Activated naive CD4-positive, alpha-beta T cell treated with anti-CD3 and anti-CD28 coated beads, Interleukin-2, amount 50 U/mL, for 24 hours (primary cell): ENCODE data around the gene MRPL37.
A peak's percentile ranks its signal among the peaks of the same experiment; 100 is the strongest.
"Not testable (repeated sequence)": the region's sequence is repeated elsewhere in the genome, so short reads cannot be mapped to it uniquely, and the experiment has no call there.

Source experiments
- H3K27ac Mint-ChIP-seq: one replicate; pipeline ENCODE4 v1.8.0; 2021; ENCODE audit warnings: mild to moderate bottlenecking, mixed read lengths
- H3K27me3 Mint-ChIP-seq: one replicate; pipeline ENCODE4 v1.8.0; 2021; ENCODE audit warnings: mixed read lengths
- H3K36me3 Mint-ChIP-seq: one replicate; pipeline ENCODE4 v1.8.0; 2021; ENCODE audit warnings: mixed read lengths
- H3K4me1 Mint-ChIP-seq: one replicate; pipeline ENCODE4 v1.8.0; 2021; ENCODE audit warnings: mixed read lengths
- H3K4me3 Mint-ChIP-seq: one replicate; pipeline ENCODE4 v1.8.0; 2021; ENCODE audit warnings: mild to moderate bottlenecking, mixed read lengths
- H3K9me3 Mint-ChIP-seq: one replicate; pipeline ENCODE4 v1.8.0; 2021; ENCODE audit warnings: mixed read lengths

Gene MRPL37

GRCh38 chr1:54199765-54200518 is at the start of gene MRPL37, which contains the start of gene CYB5RL:
Gene MRPL37, plus strand, starts transcription at chr1:54200167. Its CDS starts 77 bp downstream, at chr1:54200244.
Gene CYB5RL, minus strand, starts transcription at chr1:54200030. Its CDS starts 4,414 bp downstream, at chr1:54195616.
- Mint-ChIP-seq H3K27ac (peak within 1 kb of the TSS; percentile 89), H3K4me1 (peaks cover 36% of the 10 kb centered on the region), H3K4me3 (peak within 1 kb of the TSS; percentile 95), H3K36me3 (peaks cover 2% of the 10 kb centered on the region), H3K9me3 (no peaks in the 10 kb centered on the region), H3K27me3 (no peaks in the 10 kb centered on the region)

DNA sequence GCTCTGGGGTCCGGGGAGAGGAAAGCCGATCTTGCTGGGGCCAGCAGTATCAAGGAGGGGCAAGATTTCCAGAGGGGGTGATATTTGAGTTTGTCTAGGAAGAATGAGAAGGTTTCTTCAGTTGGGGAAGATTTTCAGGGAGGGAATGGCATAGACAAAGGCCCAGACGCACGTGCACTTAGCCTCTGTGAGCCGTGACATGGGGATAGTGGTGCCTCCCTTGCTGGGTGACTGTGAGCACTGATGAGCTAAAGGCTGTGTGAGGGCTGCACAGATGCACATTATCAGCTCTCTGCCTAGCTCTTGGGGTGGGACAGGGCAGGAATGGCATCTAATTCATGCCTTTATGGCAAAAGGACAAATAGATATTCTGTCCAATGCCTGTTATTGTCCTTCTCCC is 49.0 kb upstream of the MRPL37 start:
- Mint-ChIP-seq H3K27ac (no peak overlapping the region), H3K4me3 (no peak overlapping the region), H3K36me3 (no peaks in the 10 kb centered on the region), H3K9me3 (no peaks in the 10 kb centered on the region), H3K4me1 (no peaks in the 10 kb centered on the region), H3K27me3 (no peaks in the 10 kb centered on the region)

- H3K27ac Mint-ChIP-seq: no peak within 1 kb of the TSS
- no peaks in the 10 kb centered on the region for H3K27me3 Mint-ChIP-seq
- H3K36me3 Mint-ChIP-seq: no peaks in the 10 kb centered on the region
- H3K4me1 Mint-ChIP-seq: no peaks in the 10 kb centered on the region
- no peak within 1 kb of the TSS for H3K4me3 Mint-ChIP-seq
- H3K9me3 Mint-ChIP-seq: no peaks in the 10 kb centered on the region
These were observed 47.3 kb upstream of the MRPL37 start, which contains the start of gene CDCP2 for GRCh38 chr1:54152696-54153095. Gene CDCP2, minus strand, starts transcription at chr1:54153000. Its CDS starts 78 bp downstream, at chr1:54152922.

- H3K36me3 Mint-ChIP-seq: no peaks in the 10 kb centered on the region
- H3K9me3 Mint-ChIP-seq: no peaks in the 10 kb centered on the region
- no peak overlapping the region for H3K27ac Mint-ChIP-seq
- no peak overlapping the region for H3K4me3 Mint-ChIP-seq
- H3K27me3 Mint-ChIP-seq: no peaks in the 10 kb centered on the region
- no peaks in the 10 kb centered on the region for H3K4me1 Mint-ChIP-seq
These were observed 46.2 kb upstream of the MRPL37 start for GRCh38 chr1:54153535-54154439.

- no peak overlapping the region for H3K4me3 Mint-ChIP-seq
- H3K9me3 Mint-ChIP-seq: no peaks in the 10 kb centered on the region
- no peak overlapping the region for H3K27ac Mint-ChIP-seq
- H3K27me3 Mint-ChIP-seq: no peaks in the 10 kb centered on the region
- H3K36me3 Mint-ChIP-seq: no peaks in the 10 kb centered on the region
- H3K4me1 Mint-ChIP-seq: no peaks in the 10 kb centered on the region
These were observed 43.8 kb upstream of the MRPL37 start for GRCh38 chr1:54156201-54156600.

GRCh38 chr1:54156986-54157385 is 43.0 kb upstream of the MRPL37 start:
- Mint-ChIP-seq H3K9me3 (no peaks in the 10 kb centered on the region), H3K27me3 (no peaks in the 10 kb centered on the region), H3K27ac (no peak overlapping the region), H3K4me3 (no peak overlapping the region), H3K36me3 (no peaks in the 10 kb centered on the region), H3K4me1 (no peaks in the 10 kb centered on the region)

DNA sequence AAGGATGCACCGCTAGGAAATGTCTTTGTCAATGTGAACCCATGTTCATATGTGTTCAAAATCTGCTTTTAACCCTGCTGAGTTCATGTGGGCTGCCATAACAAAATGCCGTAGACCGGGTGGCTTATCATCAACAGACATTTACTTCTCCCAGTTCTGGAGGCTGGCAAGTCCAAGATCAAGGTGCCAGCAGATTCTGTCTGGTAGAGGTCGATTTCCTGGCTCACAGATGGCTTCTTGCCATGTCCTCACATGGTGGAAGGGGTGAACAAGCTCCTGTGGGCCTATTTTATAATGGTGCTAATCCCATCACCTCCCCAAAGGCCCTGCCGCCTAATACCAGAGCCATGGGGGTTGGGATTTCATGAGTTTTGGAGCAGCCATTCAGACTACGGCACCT is 42.6 kb upstream of the MRPL37 start:
- Mint-ChIP-seq H3K27me3 (no peaks in the 10 kb centered on the region), H3K4me3 (no peak overlapping the region), H3K9me3 (no peaks in the 10 kb centered on the region), H3K36me3 (no peaks in the 10 kb centered on the region), H3K4me1 (no peaks in the 10 kb centered on the region), H3K27ac (no peak overlapping the region)

- Mint-ChIP-seq H3K27ac (no peak overlapping the region), H3K9me3 (no peaks in the 10 kb centered on the region), H3K27me3 (no peaks in the 10 kb centered on the region), H3K4me1 (no peaks in the 10 kb centered on the region), H3K36me3 (no peaks in the 10 kb centered on the region), H3K4me3 (no peak overlapping the region)
These were observed 41.9 kb upstream of the MRPL37 start for GRCh38 chr1:54158071-54158470.

DNA sequence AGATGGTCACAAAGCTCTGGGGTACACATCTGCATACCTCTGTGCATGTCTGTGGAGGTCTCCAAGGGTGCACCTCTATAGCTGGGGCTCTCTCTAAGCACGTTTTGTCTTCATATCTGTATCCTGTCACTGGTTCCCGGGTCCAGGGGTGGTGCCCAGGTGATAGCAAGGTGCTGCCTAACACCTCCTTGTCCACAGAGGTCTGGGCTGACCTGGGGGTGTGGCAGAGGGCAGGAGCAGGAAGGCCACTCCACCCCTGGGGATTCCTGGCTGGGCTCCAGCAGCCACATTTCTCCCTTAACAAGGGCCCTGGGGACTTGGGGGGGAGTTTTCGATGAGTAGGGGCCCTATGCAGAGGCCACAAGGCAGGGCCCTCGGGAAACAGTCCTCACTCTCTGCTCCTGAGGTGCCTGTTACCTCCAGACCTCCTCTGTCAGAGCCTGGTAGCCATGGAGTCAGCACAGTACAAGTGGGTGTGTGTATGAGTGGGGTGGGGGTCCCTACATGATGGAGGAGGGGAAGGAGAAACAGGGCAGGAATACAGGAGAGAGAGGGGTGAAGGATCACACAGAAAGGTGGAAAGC is 40.1 kb upstream of the MRPL37 start:
- H3K27me3 Mint-ChIP-seq: no peaks in the 10 kb centered on the region
- no peaks in the 10 kb centered on the region for H3K36me3 Mint-ChIP-seq
- H3K9me3 Mint-ChIP-seq: no peaks in the 10 kb centered on the region
- no peak overlapping the region for H3K4me3 Mint-ChIP-seq
- H3K4me1 Mint-ChIP-seq: no peaks in the 10 kb centered on the region
- H3K27ac Mint-ChIP-seq: no peak overlapping the region

- no peaks in the 10 kb centered on the region for H3K4me1 Mint-ChIP-seq
- H3K36me3 Mint-ChIP-seq: no peaks in the 10 kb centered on the region
- H3K27ac Mint-ChIP-seq: no peak overlapping the region
- H3K27me3 Mint-ChIP-seq: no peaks in the 10 kb centered on the region
- no peaks in the 10 kb centered on the region for H3K9me3 Mint-ChIP-seq
- H3K4me3 Mint-ChIP-seq: no peak overlapping the region
These were observed 39.6 kb upstream of the MRPL37 start for GRCh38 chr1:54160351-54160750.

DNA sequence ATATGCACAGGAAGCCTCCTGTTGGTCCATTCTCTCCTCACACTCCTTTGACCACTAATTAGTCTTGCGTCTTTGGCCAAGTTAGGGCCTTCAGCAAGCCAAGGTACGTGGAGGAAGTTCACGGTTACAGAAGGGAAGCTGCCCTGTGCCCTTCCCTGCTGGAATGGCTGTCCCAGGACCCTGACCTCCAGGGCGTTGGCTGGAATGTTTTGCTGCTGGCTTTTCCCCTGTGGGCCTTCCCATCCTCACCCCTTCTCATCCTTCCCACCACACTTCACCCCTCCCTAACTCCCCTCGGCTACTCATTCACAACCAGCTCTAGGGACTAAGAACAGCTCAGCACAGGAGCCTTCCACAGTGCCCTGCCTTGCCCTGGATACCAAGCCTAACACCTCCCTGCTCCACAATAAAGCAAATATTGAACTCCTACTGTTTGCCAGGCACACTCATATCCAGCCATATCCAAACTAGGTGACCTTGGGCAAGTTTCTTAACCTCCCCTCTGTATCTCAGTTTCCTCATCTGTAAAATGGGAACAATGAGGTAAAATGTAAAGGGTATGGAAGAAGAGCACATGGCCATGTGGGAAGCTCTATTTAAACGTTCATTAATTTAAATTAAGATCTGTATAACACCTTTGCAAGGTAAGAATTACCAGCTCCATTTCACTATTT is 38.3 kb upstream of the MRPL37 start:
- H3K4me3 Mint-ChIP-seq: no peak overlapping the region
- H3K4me1 Mint-ChIP-seq: no peaks in the 10 kb centered on the region
- H3K36me3 Mint-ChIP-seq: no peaks in the 10 kb centered on the region
- no peak overlapping the region for H3K27ac Mint-ChIP-seq
- no peaks in the 10 kb centered on the region for H3K27me3 Mint-ChIP-seq
- H3K9me3 Mint-ChIP-seq: no peaks in the 10 kb centered on the region

DNA sequence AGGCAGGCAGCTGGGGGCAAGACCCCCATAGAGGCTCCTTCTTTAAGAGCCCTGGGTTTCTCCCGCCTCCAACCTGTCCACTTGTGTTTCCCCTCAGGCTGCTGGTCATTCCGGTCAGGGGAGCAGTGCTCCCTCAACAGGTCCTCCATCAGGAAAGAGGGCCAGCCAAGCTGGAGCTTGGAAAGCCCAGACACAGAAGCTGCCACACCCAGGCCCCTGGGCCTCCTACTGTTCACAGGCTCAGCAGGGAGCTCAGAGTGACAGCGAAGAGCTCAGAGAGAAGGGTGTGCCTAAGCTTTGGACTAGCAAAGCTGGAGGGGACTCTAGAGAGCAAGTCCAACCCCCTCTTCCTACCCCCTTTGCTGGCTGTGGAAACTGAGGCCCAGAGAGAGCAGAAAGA is 36.9 kb upstream of the MRPL37 start:
- no peak overlapping the region for H3K4me3 Mint-ChIP-seq

GRCh38 chr1:54163573-54163972 is 36.4 kb upstream of the MRPL37 start:
- no peaks in the 10 kb centered on the region for H3K36me3 Mint-ChIP-seq
- no peak overlapping the region for H3K27ac Mint-ChIP-seq
- H3K4me1 Mint-ChIP-seq: no peaks in the 10 kb centered on the region
- H3K4me3 Mint-ChIP-seq: no peak overlapping the region
- H3K9me3 Mint-ChIP-seq: no peaks in the 10 kb centered on the region
- no peaks in the 10 kb centered on the region for H3K27me3 Mint-ChIP-seq

More for the DNA sequence above, 36.9 kb upstream of the MRPL37 start:
- Mint-ChIP-seq H3K4me1 (no peaks in the 10 kb centered on the region), H3K9me3 (no peaks in the 10 kb centered on the region), H3K27me3 (no peaks in the 10 kb centered on the region), H3K36me3 (no peaks in the 10 kb centered on the region), H3K27ac (no peak overlapping the region)

- no peaks in the 10 kb centered on the region for H3K9me3 Mint-ChIP-seq
- no peak overlapping the region for H3K4me3 Mint-ChIP-seq
- no peaks in the 10 kb centered on the region for H3K36me3 Mint-ChIP-seq
- H3K27me3 Mint-ChIP-seq: no peaks in the 10 kb centered on the region
- H3K4me1 Mint-ChIP-seq: no peaks in the 10 kb centered on the region
- no peak overlapping the region for H3K27ac Mint-ChIP-seq
These were observed 34.8 kb upstream of the MRPL37 start for GRCh38 chr1:54165146-54165545.

DNA sequence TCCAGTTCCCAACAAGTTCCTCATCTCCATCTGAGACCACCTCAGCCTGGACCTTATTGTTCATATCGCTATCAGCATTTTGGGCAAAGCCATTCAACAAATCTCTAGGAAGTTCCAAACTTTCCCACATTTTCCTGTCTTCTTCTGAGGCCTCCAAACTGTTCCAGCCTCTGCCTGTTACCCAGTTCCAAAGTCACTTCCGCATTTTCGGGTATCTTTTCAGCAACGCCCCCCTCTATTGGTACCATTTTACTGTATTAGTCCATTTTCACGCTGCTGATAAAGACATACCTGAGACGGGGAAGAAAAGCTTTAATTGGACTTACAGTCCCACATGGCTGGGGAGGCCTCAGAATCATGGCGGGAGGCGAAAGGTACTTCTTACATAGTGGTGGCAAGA is 33.6 kb upstream of the MRPL37 start:
- not testable (repeated sequence) for H3K9me3 Mint-ChIP-seq, H3K4me1 Mint-ChIP-seq, H3K36me3 Mint-ChIP-seq, H3K27me3 Mint-ChIP-seq, H3K4me3 Mint-ChIP-seq, H3K27ac Mint-ChIP-seq
